ENCODE results near the gene IFITM10.

The IFITM10 gene

GRCh38 chr11:1763796-1764661, 13.6 kb upstream of the IFITM10 start, which contains the start of gene CTSD:
CTSD (minus strand) TSS chr11:1763927; CDS start chr11:1763859, 68 bp downstream.
- DNase-seq (ENCODE audit: low read depth in 2 of 3, low spot score in 1 of 3), result peak; percentile 73 to 86 (median 85)

GRCh38 chr11:1763336-1763795, 13.0 kb upstream of the IFITM10 start:
- no peak for DNase-seq (ENCODE audit: low read depth in 2 of 3, low spot score in 1 of 3)

DNA sequence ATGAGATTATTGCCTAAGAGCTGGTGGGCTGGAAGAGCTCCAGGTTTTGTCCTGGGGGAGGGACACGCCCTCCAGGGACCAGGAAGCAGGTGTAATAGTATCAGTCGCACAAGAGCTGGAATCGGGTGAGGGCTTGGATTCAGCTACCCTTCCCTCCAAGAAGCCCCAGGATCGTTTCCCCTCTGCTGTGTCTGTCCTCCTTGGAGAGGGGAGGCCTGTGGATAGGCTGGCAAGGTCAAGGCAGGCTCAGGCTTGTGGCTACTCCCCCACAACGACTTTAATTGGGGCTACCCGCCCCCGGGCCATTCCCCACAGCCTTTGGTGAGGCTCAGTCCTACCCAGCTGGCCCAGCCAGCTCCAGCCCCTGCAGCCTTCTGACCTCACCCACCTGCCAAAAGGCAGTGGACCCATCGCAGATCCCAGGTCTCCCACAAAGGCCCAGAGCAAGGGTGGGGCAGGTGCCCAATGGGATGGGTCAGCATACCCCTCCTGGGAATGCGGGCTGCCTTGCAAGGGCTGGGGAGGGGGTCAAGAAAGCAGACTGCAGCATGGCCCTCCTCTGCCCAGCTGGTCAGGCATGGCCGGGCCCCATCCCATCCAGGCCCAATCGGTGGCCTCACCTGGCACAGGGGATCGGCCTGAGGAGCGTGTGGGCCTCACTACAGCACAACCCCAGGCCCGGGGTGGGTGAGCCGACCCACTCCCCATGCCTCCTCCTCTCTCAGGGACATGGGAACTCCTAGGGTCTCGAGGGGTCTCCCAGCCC, 12.3 kb upstream of the IFITM10 start:
- DNase-seq (ENCODE audit: low read depth in 2 of 3, low spot score in 1 of 3), result no peak

GRCh38 chr11:1761857-1762536, 11.6 kb upstream of the IFITM10 start:
- DNase-seq (ENCODE audit: low read depth in 2 of 3, low spot score in 1 of 3), result no peak

DNA sequence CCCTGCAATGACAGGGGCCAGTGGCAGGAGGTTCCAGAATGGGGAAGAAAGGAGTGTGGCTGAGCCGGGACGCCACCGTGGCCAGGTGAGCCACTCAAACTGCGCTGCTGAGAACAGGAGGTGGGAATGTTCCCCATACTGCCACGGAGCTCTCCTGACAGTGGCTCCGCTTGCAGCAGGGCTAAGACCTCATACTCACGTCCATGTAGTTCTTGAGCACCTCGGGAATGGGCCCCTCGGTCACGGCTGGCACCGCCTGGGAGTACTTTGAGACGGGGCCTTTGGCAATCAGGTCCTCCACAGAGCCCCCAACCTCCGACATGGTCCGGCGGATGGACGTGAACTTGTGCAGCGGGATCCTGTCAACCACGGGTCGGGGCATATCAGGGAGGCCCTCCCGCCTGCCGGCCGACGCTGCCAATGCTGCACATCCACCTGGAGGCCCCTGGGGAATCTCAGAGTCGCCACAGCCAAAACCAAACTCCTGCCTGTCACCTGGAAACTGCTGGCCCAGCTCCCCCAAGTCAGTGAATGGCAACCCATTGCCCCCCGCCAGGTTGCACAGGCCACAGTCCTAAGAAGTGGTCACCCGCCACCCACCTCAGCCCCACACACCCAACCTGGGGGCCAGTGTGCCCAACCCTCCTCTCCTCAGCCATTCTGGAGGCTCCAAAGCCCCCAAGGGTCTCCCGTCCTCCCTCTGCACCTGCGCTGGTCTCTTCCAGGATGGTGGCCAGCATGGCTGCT, 10.9 kb upstream of the IFITM10 start:
- DNase-seq (ENCODE audit: low read depth in 2 of 3, low spot score in 1 of 3), result no peak

GRCh38 chr11:1760351-1761109, 10.1 kb upstream of the IFITM10 start:
- no peak for DNase-seq (ENCODE audit: low read depth in 2 of 3, low spot score in 1 of 3)

- DNase-seq (ENCODE audit: low read depth in 2 of 3, low spot score in 1 of 3), result no peak
Observed at GRCh38 chr11:1759851-1760220, 9.4 kb upstream of the IFITM10 start.

DNA sequence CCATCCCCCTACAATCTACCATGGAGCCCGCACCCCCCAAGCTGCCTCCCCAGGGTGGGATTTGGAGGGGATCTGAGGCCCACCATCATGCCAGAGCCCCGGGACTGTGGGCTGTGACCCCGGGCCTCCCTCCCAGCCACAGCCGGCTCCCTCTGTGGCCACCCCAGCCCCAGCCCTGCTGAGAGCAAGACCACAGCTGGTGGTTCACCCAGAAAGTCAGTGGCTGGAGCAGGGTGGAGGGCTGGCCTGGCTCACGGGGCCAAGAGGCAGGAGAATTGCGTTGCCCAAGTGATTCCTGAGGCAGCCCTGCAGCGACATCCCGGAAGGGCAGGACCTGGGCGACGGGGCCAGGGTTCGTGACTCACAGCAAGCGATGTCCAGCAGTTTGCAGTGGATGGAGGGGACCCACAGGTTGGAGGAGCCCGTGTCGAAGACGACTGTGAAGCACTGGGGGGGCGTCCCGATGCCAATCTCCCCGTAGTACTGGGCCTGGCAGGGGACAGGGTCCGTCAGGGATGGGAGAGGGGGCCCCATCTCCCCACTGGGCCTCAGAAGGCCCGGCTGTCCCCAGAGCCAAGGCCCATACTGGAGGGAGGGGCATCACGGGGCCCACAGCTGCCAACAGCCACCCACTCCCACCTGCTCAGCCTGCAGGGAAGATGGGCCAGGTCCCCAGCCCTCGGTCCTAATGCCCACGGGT, 8.9 kb upstream of the IFITM10 start:
- DNase-seq (ENCODE audit: low read depth in 2 of 3, low spot score in 1 of 3), result no peak

DNA sequence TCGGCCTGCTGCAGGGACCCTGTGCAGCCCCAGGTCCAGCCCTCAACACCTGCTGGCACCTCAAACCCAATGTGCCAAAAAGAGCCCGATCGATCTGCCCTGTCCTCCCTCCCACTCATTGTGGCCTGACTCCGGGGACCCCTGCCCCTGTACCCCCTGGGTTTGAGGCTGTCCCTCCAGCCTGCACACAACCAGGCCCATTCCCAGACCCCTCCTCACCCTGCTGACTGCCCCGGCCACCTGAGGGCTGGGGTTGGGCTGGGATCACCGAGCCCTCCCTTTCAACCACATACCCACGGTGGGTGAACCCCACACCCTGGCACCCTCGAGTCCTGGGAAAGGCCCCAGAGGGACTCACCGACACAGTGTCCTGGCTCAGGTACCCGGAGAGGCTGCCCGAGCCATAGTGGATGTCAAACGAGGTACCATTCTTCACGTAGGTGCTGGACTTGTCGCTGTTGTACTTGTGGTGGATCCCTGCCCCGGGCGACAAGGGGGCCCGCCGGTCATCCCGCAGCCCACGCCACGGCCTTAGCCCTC, 8.3 kb upstream of the IFITM10 start:
- DNase-seq (ENCODE audit: low read depth in 2 of 3, low spot score in 1 of 3), result no peak

GRCh38 chr11:1757861-1758610, 7.6 kb upstream of the IFITM10 start:
- DNase-seq (ENCODE audit: low read depth in 2 of 3, low spot score in 1 of 3), result peak in 1 of 3 donors; percentile 26

DNA sequence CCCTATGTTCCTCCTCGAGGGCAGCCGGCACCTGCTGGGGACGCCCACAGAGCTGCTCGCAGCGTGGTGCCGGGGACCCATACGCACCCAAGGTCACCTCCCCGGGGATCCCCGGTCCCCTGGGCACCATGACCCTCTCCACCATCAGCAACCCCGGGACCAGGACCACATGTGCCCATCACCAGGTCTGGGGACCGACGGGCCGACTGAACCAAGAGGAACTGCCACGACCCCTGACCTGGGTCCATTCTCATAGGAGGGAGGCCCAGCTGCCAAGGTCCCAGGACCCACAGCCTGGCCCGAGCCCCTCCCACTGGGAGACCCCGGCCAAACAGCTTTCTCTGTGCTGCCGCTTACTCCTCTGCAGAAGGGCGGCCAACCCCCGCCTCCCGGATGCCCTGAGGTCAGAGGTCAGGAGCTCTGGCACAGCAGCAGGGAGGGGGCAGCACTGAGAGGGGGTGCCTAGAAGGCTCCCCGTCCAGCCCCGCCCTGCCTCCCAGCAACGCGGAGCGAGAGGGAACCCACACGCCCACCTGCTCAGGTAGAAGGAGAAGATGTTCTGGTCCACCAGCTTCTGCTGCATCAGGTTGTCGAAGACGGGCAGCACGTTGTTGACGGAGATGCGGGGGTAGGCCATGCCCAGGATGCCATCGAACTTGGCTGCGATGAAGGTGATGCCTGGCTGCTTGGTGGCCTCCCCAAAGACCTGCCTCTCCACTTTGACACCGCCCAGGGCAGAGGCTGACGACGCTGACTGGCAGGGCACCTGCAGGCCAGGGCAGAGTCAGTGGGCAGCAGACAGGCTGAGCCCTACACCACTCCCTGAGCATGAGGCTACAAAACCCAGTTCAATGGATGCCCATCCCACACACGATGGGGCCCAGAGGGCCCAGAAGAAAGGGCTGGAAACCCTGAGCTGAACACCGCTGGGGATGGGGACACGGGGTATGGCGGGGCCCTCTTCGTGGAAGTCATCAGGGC, 6.7 kb upstream of the IFITM10 start:
- DNase-seq (ENCODE audit: low read depth in 2 of 3, low spot score in 1 of 3), result no peak

DNA sequence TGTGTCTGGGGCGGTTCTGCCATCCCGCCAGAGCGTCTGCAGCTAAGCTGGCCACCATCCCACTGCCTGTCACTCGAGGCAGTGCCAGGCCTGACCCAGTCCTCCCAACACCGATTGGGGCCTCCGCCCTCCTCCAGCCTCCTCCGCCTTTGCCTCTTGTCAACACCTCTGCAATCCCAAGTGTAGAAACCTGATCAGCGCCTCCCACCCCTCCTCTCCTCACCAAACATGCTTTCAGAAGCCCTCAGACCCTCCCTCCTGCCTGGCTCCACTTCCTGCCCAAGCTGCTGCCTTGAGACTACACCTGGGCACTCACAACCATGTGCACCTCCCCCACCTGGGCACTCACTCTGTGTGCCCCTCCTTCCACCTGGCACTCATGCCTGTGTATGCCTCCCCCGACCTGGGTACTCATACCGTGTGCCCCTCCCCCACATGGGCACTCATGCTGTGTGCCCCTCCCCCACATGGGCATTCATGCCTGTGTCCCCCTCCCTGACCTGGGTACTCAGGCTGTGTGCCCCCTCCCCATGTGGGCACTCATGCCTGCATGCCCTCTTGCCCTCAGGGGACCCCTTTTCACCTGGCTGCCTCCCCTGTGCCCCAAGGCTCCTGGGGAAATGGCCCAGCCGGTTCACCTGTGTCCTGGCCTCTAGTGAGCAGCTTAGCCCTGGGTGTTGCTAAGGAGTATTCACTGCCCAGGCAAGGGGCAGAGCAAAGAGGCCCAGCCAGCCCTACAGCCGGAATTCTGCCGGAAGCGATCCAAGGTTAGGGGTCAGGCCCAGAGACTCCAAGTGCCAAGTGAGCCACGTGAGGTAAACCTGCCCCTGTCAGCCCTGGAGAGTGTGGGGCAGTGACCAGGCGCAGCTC, 5.5 kb upstream of the IFITM10 start:
- no peak for DNase-seq (ENCODE audit: low read depth in 2 of 3, low spot score in 1 of 3)

DNA sequence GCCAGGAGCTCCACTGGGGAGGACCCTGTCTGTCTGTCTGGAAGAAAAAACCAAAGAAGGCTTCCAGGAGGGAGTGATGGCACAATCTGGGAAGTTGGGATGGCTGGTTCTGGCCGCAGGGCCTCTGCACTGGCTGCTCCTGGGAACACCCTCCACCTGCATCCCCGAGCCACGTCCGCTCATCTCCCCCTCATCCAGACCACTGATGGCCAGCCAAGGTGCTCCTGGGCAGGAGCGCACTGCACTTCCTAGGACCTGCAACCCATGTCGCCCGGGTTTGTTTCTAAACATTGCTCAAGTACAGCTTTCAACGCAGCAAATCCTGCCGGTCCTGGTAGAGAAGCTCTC, 4.9 kb upstream of the IFITM10 start:
- no peak for DNase-seq (ENCODE audit: low read depth in 2 of 3, low spot score in 1 of 3)

- no peak for DNase-seq (ENCODE audit: low read depth in 2 of 3, low spot score in 1 of 3)
Observed at GRCh38 chr11:1754376-1755150, 4.2 kb upstream of the IFITM10 start.

DNA sequence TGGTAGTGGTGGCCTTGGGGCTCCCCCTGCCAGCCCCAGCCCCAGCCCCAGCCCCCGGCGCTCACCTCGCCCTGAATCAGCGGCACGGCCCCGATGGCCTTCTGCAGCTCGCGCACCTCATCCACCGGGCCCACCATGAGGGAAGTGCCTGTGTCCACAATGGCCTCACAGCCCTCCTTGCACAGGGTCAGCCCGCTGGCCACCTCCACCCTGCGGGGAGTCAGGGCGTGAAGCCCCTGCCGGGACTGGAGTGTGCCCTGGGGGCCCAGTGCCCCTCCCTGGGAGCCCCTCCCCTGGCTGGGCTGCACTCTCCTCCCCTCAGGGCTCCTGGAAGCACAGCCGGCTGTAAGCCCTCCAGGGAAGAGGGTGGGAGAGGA, 3.5 kb upstream of the IFITM10 start:
- DNase-seq (ENCODE audit: low read depth in 2 of 3, low spot score in 1 of 3), result no peak

All from stimulated activated CD4-positive, alpha-beta T cell treated with anti-CD3 and anti-CD28 coated beads, Interleukin-12 subunit alpha, Interleukin-12 subunit beta, amount 100 ng/mL, for 48 hours (primary cell).